ENCODE results near the gene CA10.

DNA sequence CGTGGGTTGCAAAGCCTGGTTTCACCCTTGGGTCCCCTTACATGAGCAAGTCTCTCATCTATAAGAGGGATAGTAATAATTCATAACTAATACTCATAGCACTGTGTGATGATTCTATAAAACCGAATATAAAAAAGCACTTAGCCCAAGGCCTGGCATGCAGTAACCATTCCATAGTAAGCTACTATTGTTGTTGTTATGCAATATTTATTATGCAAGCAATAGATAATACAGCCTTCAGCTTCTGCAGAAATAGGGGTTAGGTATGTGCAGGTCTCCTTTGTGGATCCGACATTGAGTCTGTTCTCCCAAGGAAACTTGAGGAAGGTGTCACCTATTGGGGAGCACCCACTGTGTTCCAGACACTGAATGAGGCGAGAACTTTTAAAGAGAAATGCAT, 497.1 kb downstream of the CA10 start:
- TF ChIP-seq, protein P1, sequence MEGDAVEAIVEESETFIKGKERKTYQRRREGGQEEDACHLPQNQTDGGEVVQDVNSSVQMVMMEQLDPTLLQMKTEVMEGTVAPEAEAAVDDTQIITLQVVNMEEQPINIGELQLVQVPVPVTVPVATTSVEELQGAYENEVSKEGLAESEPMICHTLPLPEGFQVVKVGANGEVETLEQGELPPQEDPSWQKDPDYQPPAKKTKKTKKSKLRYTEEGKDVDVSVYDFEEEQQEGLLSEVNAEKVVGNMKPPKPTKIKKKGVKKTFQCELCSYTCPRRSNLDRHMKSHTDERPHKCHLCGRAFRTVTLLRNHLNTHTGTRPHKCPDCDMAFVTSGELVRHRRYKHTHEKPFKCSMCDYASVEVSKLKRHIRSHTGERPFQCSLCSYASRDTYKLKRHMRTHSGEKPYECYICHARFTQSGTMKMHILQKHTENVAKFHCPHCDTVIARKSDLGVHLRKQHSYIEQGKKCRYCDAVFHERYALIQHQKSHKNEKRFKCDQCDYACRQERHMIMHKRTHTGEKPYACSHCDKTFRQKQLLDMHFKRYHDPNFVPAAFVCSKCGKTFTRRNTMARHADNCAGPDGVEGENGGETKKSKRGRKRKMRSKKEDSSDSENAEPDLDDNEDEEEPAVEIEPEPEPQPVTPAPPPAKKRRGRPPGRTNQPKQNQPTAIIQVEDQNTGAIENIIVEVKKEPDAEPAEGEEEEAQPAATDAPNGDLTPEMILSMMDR (IDR thresholded peaks at IDR 0.05) = no peak
- TF ChIP-seq POLR2A (IDR thresholded peaks at IDR 0.05) = no peak
- TF ChIP-seq EP300 (IDR thresholded peaks at IDR 0.05; ENCODE audit: low read depth) = no peak

Measured in transverse colon (tissue), 3 donors.